Skeletal muscle tissue (tissue), 4 donors: ENCODE data around the gene IKZF4. TPM values are rescaled to one million over a fixed set of nuclear protein-coding genes. Genes with fewer than 3 reads are reported as not detected.
A peak's percentile ranks its signal among the peaks of the same experiment; 100 is the strongest.
"Not testable (repeated sequence)": the region's sequence is repeated elsewhere in the genome, so short reads cannot be mapped to it uniquely, and the experiment has no call there.

Experiments used
- H3K27ac ChIP-seq: one replicate; pipeline ENCODE4 v1.7.0; 2013; ENCODE audit warnings: mild to moderate bottlenecking, low read depth, low read length, inconsistent platforms
- H3K27me3 ChIP-seq, 3 donors: one replicate each; pipeline ENCODE4 v1.7.0; 2013; ENCODE audit warnings: low read length in 3 of 3; ENCODE audit not compliant: control insufficient read depth in 3 of 3, insufficient read depth in 3 of 3
- H3K36me3 ChIP-seq, 3 donors: one replicate each; pipeline ENCODE4 v1.7.0; 2013; ENCODE audit warnings: low read length in 3 of 3; ENCODE audit not compliant: control insufficient read depth in 3 of 3, insufficient read depth in 3 of 3
- H3K4me1 ChIP-seq, 3 donors: one replicate each; pipeline ENCODE4 v1.7.0; 2013; ENCODE audit warnings: low read length in 3 of 3, mild to moderate bottlenecking in 3 of 3; ENCODE audit not compliant: control insufficient read depth in 3 of 3, insufficient read depth in 3 of 3
- H3K4me3 ChIP-seq, 3 donors: one replicate each; pipeline ENCODE4 v1.7.0; 2013; ENCODE audit warnings: low read length in 3 of 3
- H3K9ac ChIP-seq, 3 donors: one replicate each; pipeline ENCODE4 v1.7.0; 2013; ENCODE audit warnings: low read length in 3 of 3, mild to moderate bottlenecking in 3 of 3, moderate library complexity in 2 of 3, low read depth in 1 of 3
- H3K9me3 ChIP-seq, 3 donors: one replicate each; pipeline ENCODE4 v1.7.0; 2013; ENCODE audit warnings: low read length in 3 of 3; ENCODE audit not compliant: control insufficient read depth in 3 of 3
- total RNA-seq: library from RNA; depleted of rRNA; stranded (reverse); fragments of >200 nt; gene quantifications from one replicate; pipeline ENCODE4 v1.2.3, GENCODE V29; 2014
- donor health status: Osteomylitis.

The IKZF4 gene
- total RNA-seq, 1 donor from 2014 or later, result 1.6 TPM

DNA sequence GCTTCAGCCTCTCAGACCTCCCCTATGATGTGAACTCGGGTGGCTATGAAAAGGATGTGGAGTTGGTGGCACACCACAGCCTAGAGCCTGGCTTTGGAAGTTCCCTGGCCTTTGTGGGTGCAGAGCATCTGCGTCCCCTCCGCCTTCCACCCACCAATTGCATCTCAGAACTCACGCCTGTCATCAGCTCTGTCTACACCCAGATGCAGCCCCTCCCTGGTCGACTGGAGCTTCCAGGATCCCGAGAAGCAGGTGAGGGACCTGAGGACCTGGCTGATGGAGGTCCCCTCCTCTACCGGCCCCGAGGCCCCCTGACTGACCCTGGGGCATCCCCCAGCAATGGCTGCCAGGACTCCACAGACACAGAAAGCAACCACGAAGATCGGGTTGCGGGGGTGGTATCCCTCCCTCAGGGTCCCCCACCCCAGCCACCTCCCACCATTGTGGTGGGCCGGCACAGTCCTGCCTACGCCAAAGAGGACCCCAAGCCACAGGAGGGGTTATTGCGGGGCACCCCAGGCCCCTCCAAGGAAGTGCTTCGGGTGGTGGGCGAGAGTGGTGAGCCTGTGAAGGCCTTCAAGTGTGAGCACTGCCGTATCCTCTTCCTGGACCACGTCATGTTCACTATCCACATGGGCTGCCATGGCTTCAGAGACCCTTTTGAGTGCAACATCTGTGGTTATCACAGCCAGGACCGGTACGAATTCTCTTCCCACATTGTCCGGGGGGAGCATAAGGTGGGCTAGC, 13.9 kb downstream of the IKZF4 start:
- Histone ChIP-seq H3K36me3 (peaks cover 30 to 44% (median 34%) of the 10 kb centered on the region in 3 donors), H3K27ac (no peak overlapping the region), H3K9ac (no peak overlapping the region), H3K4me1 (peaks cover 0 to 5% (median 0%) of the 10 kb centered on the region in 3 donors), H3K9me3 (no peaks in the 10 kb centered on the region), H3K27me3 (no peaks in the 10 kb centered on the region), H3K4me3 (no peak overlapping the region)

GRCh38 chr12:56037161-56037560, 16.3 kb downstream of the IKZF4 start:
- Histone ChIP-seq H3K4me1 (peaks cover 3 to 5% (median 4%) of the 10 kb centered on the region in 3 donors), H3K27me3 (no peaks in the 10 kb centered on the region), H3K27ac (no peak overlapping the region), H3K9me3 (no peaks in the 10 kb centered on the region), H3K36me3 (peaks cover 27 to 39% (median 32%) of the 10 kb centered on the region in 3 donors), H3K4me3 (no peak overlapping the region), H3K9ac (no peak overlapping the region)

DNA sequence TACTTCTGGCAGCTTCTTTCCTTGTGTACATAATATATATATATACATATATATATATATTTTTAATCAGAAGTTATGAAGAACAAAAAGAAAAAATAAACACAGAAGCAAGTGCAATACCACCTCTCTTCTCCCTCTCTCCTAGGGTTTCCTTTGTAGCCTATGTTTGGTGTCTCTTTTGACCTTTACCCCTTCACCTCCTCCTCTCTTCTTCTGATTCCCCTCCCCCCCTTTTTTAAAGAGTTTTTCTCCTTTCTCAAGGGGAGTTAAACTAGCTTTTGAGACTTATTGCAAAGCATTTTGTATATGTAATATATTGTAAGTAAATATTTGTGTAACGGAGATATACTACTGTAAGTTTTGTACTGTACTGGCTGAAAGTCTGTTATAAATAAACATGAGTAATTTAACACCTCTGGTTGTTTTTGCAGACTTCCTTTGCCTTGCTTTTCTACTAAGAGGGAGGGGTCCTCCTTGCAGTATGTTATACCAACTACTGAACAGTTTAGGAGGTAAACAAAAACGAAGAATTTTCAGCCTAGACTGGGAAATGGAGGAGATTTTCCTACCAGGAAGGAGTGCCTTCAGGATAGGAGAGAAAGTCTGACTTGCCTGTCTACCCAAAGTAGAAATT, 17.3 kb downstream of the IKZF4 start:
- H3K27ac ChIP-seq, result no peak overlapping the region
- peaks cover 21 to 29% (median 22%) of the 10 kb centered on the region in 3 donors for H3K36me3 ChIP-seq
- H3K9ac ChIP-seq, result no peak overlapping the region
- no peaks in the 10 kb centered on the region for H3K27me3 ChIP-seq
- H3K9me3 ChIP-seq, result no peaks in the 10 kb centered on the region
- H3K4me1 ChIP-seq, result peaks cover 11 to 12% (median 11%) of the 10 kb centered on the region in 3 donors
- H3K4me3 ChIP-seq, result no peak overlapping the region

DNA sequence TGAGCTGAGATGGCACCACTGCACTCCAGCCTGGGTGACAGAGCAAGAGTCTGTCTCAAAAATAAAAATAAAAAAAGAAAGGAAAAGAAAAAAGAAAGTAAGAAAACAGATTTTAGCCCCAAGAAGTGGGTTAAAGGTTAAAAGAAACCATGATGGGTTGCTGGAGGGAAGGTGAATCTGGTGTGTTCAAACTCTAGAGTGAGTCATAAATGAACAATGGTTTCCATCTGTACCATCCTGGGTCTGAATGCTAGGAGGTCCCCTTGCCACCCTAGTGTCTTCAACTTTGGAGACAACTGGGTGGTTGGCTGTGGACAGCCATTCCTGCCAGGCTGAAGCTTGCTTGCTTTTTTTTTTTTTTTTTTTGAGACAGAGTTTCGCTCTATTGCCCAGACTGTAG, 19.3 kb downstream of the IKZF4 start:
- Histone ChIP-seq H3K9me3 (no peaks in the 10 kb centered on the region), H3K4me3 (no peak overlapping the region), H3K36me3 (peaks cover 23 to 29% (median 27%) of the 10 kb centered on the region in 3 donors), H3K27me3 (no peaks in the 10 kb centered on the region), H3K9ac (no peak overlapping the region), H3K27ac (no peak overlapping the region), H3K4me1 (peaks cover 12 to 19% (median 14%) of the 10 kb centered on the region in 3 donors)

DNA sequence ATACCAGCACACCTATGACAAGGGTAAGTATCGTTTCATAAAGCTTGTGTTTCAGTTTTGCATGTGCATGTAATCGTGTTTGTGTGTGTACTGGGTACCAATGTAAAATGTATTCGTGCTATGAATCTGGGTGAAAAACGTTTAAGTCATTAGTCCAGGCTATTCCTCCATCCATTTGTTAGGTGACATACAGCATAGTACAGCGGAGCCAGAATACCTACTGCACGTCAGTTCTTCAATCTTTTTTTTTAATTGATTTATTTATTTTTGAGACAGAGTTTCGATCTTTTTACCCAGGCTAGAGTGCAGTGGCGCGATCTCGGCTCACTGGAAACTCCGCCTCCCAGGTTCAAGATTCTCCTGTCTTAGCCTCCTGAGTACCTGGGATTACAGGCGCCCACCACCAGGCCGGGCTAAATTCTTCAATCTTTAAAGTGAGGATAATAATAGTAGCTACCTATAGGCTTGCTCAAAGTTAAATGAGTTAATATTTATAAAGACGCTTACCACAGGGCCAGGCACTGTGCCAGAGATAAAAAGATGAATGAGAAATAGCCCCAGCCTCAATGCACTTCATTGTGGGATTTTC, 20.2 kb downstream of the IKZF4 start:
- peak overlapping the region; percentile 84 for H3K27ac ChIP-seq
- H3K4me1 ChIP-seq, result peaks cover 12 to 19% (median 14%) of the 10 kb centered on the region in 3 donors
- H3K4me3 ChIP-seq, result peak overlapping the region; percentile 78 to 100 (median 96)
- H3K27me3 ChIP-seq, result no peaks in the 10 kb centered on the region
- H3K9me3 ChIP-seq, result no peaks in the 10 kb centered on the region
- H3K9ac ChIP-seq, result peak overlapping the region; percentile 26 to 73 (median 67)
- peaks cover 19 to 31% (median 23%) of the 10 kb centered on the region in 3 donors for H3K36me3 ChIP-seq

GRCh38 chr12:56041552-56042429, 20.9 kb downstream of the IKZF4 start, which contains the start of gene RPS26:
RPS26 (plus strand) TSS chr12:56041918; CDS start chr12:56042167, 249 bp downstream.
- peaks cover 14 to 31% (median 15%) of the 10 kb centered on the region in 3 donors for H3K36me3 ChIP-seq
- H3K9me3 ChIP-seq, result no peaks in the 10 kb centered on the region
- H3K27me3 ChIP-seq, result no peaks in the 10 kb centered on the region
- H3K4me3 ChIP-seq, result peak within 1 kb of the TSS; percentile 78 to 100 (median 96)
- H3K27ac ChIP-seq, result peak within 1 kb of the TSS; percentile 84
- H3K9ac ChIP-seq, result peak within 1 kb of the TSS; percentile 83 to 98 (median 98)
- H3K4me1 ChIP-seq, result peaks cover 12 to 19% (median 14%) of the 10 kb centered on the region in 3 donors

- H3K27me3 ChIP-seq, H3K9me3 ChIP-seq: not testable (repeated sequence)
- peaks cover 12 to 19% (median 14%) of the 10 kb centered on the region in 3 donors for H3K4me1 ChIP-seq
- peaks cover 13 to 27% (median 15%) of the 10 kb centered on the region in 3 donors for H3K36me3 ChIP-seq
- H3K27ac ChIP-seq, result peak overlapping the region; percentile 84
- peak overlapping the region; percentile 83 to 98 (median 98) for H3K9ac ChIP-seq
- peak overlapping the region; percentile 78 to 100 (median 96) for H3K4me3 ChIP-seq
Observed at GRCh38 chr12:56042430-56042813, 21.6 kb downstream of the IKZF4 start.

GRCh38 chr12:56042843-56043242, 22.0 kb downstream of the IKZF4 start:
- Histone ChIP-seq H3K4me3 (peak overlapping the region; percentile 78 to 100 (median 96)), H3K36me3 (peaks cover 11 to 25% (median 15%) of the 10 kb centered on the region in 3 donors), H3K4me1 (peaks cover 12 to 19% (median 14%) of the 10 kb centered on the region in 3 donors), H3K9ac (peak overlapping the region; percentile 83 to 98 (median 98)), H3K9me3 (no peaks in the 10 kb centered on the region), H3K27ac (peak overlapping the region; percentile 84), H3K27me3 (no peaks in the 10 kb centered on the region)

DNA sequence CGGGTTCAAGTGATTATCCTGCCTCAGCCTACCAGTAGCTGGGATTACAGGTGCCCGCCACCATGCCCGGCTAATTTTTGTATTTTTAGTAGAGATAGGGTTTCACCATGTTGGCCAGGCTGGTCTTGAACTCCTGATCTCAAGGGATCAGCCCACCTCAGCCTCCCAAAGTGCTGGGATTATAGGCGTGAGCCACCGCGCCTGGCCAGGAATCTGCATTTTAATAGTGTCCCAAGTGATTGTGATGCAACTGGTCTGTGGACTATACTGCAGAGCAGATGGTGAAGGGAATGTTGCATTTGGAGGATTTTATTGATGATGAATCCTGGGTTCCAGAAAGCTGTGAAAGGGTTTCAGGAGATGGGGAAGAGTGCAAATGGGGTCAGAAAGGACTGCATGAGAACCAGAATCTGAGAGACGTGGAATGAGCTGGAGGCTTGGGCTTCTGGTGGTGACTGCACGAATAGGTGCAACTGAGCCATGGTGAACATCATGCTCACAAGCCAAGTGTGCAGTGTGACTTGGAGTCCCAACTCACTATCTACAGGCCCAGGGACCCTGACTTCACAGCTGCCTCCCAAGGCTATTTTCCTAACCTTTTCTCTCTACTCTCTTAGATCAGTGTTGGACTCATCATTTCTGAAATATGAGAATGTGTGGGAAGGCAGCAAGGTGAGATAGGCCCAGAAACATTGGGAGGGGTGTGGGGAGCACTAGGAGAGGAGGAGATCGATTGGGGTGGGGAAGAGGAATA, 25.4 kb downstream of the IKZF4 start:
- H3K4me1 ChIP-seq, result peaks cover 8 to 16% (median 10%) of the 10 kb centered on the region in 3 donors
- no peak overlapping the region for H3K9ac ChIP-seq
- peaks cover 11 to 25% (median 15%) of the 10 kb centered on the region in 3 donors for H3K36me3 ChIP-seq
- no peaks in the 10 kb centered on the region for H3K27me3 ChIP-seq
- H3K4me3 ChIP-seq, result no peak overlapping the region
- H3K27ac ChIP-seq, result no peak overlapping the region
- no peaks in the 10 kb centered on the region for H3K9me3 ChIP-seq
